Measurements from ENCODE around the gene MDM1. TPM values are rescaled to one million over a fixed set of nuclear protein-coding genes. Genes with fewer than 3 reads are reported as not detected.

Gene MDM1
- polyA plus RNA-seq, 1 donor (not counting 4 experiments of a cell fraction or from before 2014, with no cell fraction given), result 7.5 TPM

GRCh38 chr12:68361953-68362352 is 29.8 kb upstream of the MDM1 start:
- no peaks in the 10 kb centered on the region for H3K27me3 ChIP-seq (ENCODE audit: control insufficient read depth, extremely low read depth, insufficient read depth, low read length)
- H4K20me1 ChIP-seq (ENCODE audit: control insufficient read depth, extremely low read depth, insufficient read depth, low read length), result no peaks in the 10 kb centered on the region
- H3K4me3 ChIP-seq (ENCODE audit: control insufficient read depth in 2 of 3, extremely low read depth in 1 of 3, insufficient read depth in 2 of 3, low read depth in 1 of 3, low read length in 3 of 3), result no peak overlapping the region
- H3K4me2 ChIP-seq (ENCODE audit: control insufficient read depth, extremely low read depth, insufficient read depth, low read depth, low read length), result no peak overlapping the region
- no peaks in the 10 kb centered on the region for H3K9me3 ChIP-seq (ENCODE audit: control insufficient read depth, low read depth, low read length)
- dilution Hi-C loops (cut with MboI; ENCODE audit: extremely low pct_ligation_motif_present, low sequenced_read_pairs), result no loop called here
- FAIRE-seq (no peak), DNase-seq (ENCODE audit: low read depth, low spot score) (no peak)
- no peak overlapping the region for H2AFZ ChIP-seq (ENCODE audit: control insufficient read depth, low read length)
- no peaks in the 10 kb centered on the region for H3K9me1 ChIP-seq (ENCODE audit: control insufficient read depth, extremely low read depth, insufficient read depth, low read length)
- H3K36me3 ChIP-seq (ENCODE audit: control insufficient read depth in 2 of 2, extremely low read depth in 1 of 2, insufficient read depth in 2 of 2, low read length in 2 of 2), result no peaks in the 10 kb centered on the region
- no peak overlapping the region for H3K9ac ChIP-seq (ENCODE audit: control insufficient read depth, extremely low read depth, insufficient read depth, low read length)
- TF ChIP-seq EZH2 (IDR thresholded peaks at IDR 0.05; ENCODE audit: low read length), result no peak
- TF ChIP-seq CTCF (optimal IDR thresholded peaks at IDR 0.05 in 1 of 3, IDR thresholded peaks at IDR 0.05 in 1 of 3, conservative IDR thresholded peaks at IDR 0.05 in 1 of 3; ENCODE audit: extremely low read depth in 1 of 3, insufficient read depth in 2 of 3, low read length in 3 of 3), result no peak
- H3K27ac ChIP-seq (ENCODE audit: control insufficient read depth, insufficient read depth, low read length), result no peak overlapping the region
- H3K4me1 ChIP-seq (ENCODE audit: control insufficient read depth, extremely low read depth, insufficient read depth, low read length), result peaks cover 8% of the 10 kb centered on the region
- H3K79me2 ChIP-seq (ENCODE audit: control insufficient read depth, insufficient read depth, low read length), result no peaks in the 10 kb centered on the region

- dilution Hi-C loops (cut with MboI; ENCODE audit: extremely low pct_ligation_motif_present, low sequenced_read_pairs), result no loop called here
- Histone ChIP-seq H3K27ac (ENCODE audit: control insufficient read depth, insufficient read depth, low read length) (no peak overlapping the region), H3K9ac (ENCODE audit: control insufficient read depth, extremely low read depth, insufficient read depth, low read length) (no peak overlapping the region)
These were observed 27.5 kb upstream of the MDM1 start for GRCh38 chr12:68359674-68360073.

More at GRCh38 chr12:68359674-68360073, 27.5 kb upstream of the MDM1 start:
- DNase-seq (ENCODE audit: low read depth, low spot score) (no peak), FAIRE-seq (no peak)
- Histone ChIP-seq H3K36me3 (ENCODE audit: control insufficient read depth in 2 of 2, extremely low read depth in 1 of 2, insufficient read depth in 2 of 2, low read length in 2 of 2) (no peaks in the 10 kb centered on the region), H3K4me2 (ENCODE audit: control insufficient read depth, extremely low read depth, insufficient read depth, low read depth, low read length) (no peak overlapping the region), H3K9me1 (ENCODE audit: control insufficient read depth, extremely low read depth, insufficient read depth, low read length) (no peaks in the 10 kb centered on the region), H3K79me2 (ENCODE audit: control insufficient read depth, insufficient read depth, low read length) (no peaks in the 10 kb centered on the region), H3K9me3 (ENCODE audit: control insufficient read depth, low read depth, low read length) (no peaks in the 10 kb centered on the region), H3K4me1 (ENCODE audit: control insufficient read depth, extremely low read depth, insufficient read depth, low read length) (peaks cover under 1% of the 10 kb centered on the region), H2AFZ (ENCODE audit: control insufficient read depth, low read length) (no peak overlapping the region), H3K4me3 (ENCODE audit: control insufficient read depth in 2 of 3, extremely low read depth in 1 of 3, insufficient read depth in 2 of 3, low read depth in 1 of 3, low read length in 3 of 3) (no peak overlapping the region), H4K20me1 (ENCODE audit: control insufficient read depth, extremely low read depth, insufficient read depth, low read length) (no peaks in the 10 kb centered on the region), H3K27me3 (ENCODE audit: control insufficient read depth, extremely low read depth, insufficient read depth, low read length) (no peaks in the 10 kb centered on the region)
- TF ChIP-seq CTCF (optimal IDR thresholded peaks at IDR 0.05 in 1 of 3, IDR thresholded peaks at IDR 0.05 in 1 of 3, conservative IDR thresholded peaks at IDR 0.05 in 1 of 3; ENCODE audit: extremely low read depth in 1 of 3, insufficient read depth in 2 of 3, low read length in 3 of 3) (no peak), EZH2 (IDR thresholded peaks at IDR 0.05; ENCODE audit: low read length) (no peak)
